ENCODE data around the gene TALDO1. TPM values are rescaled to one million over a fixed set of nuclear protein-coding genes. Genes with fewer than 3 reads are reported as not detected.

TALDO1 gene
- polyA plus RNA-seq, 1 donor from 2014 or later: 156 TPM

DNA sequence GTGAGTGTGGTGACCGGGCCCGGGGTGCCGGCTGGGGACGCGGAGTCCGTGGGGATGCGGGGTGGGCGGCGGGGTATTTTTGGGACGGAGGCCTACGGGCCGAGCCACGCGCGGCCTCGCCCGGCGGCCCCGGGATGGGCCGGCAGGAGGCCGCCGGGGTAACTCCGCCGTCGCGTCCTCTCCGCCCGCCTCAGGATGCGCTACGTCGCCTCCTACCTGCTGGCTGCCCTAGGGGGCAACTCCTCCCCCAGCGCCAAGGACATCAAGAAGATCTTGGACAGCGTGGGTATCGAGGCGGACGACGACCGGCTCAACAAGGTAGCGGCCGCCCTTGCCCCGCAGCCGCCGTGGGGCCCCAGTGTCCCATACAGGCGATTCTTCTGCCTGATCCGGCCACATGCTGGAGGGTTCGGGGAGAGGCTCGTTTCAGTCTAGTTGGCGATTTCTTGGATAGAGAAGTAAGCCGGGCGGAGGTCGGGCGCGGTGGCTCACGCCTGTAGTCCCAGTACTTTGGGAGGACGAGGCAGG is 62.8 kb downstream of the TALDO1 start:
- TF ChIP-seq, protein P1, sequence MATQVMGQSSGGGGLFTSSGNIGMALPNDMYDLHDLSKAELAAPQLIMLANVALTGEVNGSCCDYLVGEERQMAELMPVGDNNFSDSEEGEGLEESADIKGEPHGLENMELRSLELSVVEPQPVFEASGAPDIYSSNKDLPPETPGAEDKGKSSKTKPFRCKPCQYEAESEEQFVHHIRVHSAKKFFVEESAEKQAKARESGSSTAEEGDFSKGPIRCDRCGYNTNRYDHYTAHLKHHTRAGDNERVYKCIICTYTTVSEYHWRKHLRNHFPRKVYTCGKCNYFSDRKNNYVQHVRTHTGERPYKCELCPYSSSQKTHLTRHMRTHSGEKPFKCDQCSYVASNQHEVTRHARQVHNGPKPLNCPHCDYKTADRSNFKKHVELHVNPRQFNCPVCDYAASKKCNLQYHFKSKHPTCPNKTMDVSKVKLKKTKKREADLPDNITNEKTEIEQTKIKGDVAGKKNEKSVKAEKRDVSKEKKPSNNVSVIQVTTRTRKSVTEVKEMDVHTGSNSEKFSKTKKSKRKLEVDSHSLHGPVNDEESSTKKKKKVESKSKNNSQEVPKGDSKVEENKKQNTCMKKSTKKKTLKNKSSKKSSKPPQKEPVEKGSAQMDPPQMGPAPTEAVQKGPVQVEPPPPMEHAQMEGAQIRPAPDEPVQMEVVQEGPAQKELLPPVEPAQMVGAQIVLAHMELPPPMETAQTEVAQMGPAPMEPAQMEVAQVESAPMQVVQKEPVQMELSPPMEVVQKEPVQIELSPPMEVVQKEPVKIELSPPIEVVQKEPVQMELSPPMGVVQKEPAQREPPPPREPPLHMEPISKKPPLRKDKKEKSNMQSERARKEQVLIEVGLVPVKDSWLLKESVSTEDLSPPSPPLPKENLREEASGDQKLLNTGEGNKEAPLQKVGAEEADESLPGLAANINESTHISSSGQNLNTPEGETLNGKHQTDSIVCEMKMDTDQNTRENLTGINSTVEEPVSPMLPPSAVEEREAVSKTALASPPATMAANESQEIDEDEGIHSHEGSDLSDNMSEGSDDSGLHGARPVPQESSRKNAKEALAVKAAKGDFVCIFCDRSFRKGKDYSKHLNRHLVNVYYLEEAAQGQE (IDR thresholded peaks at IDR 0.05; ENCODE audit: borderline replicate concordance): no peak
- peak; percentile 20 for TF ChIP-seq RAD21 (conservative IDR thresholded peaks at IDR 0.05)
- Histone ChIP-seq H3K4me2 (ENCODE audit: low read length) (peak overlapping the region; percentile 76), H3K79me2 (replicated peaks; ENCODE audit: insufficient read depth, low read length) (peaks cover 20% of the 10 kb centered on the region), H3K4me3 (ENCODE audit: low read length) (peak overlapping the region; percentile 90), H3F3A (ENCODE audit: insufficient read depth, low read length, poor library complexity, severe bottlenecking) (no peaks in the 10 kb centered on the region), H3K9me3 (ENCODE audit: low read length) (no peaks in the 10 kb centered on the region), H4K20me1 (ENCODE audit: insufficient read depth) (no peaks in the 10 kb centered on the region), H2AFZ (ENCODE audit: low read depth, low read length) (no peak overlapping the region), H3K36me3 (ENCODE audit: insufficient read depth, low read length) (no peaks in the 10 kb centered on the region), H3K27me3 (ENCODE audit: insufficient read depth, low read depth, low read length) (no peaks in the 10 kb centered on the region), H3K27ac (ENCODE audit: low read length) (peak overlapping the region; percentile 95), H3K9me2 (ENCODE audit: insufficient read depth, low read length) (no peaks in the 10 kb centered on the region), H3K9ac (ENCODE audit: low read length) (peak overlapping the region; percentile 92)

DNA sequence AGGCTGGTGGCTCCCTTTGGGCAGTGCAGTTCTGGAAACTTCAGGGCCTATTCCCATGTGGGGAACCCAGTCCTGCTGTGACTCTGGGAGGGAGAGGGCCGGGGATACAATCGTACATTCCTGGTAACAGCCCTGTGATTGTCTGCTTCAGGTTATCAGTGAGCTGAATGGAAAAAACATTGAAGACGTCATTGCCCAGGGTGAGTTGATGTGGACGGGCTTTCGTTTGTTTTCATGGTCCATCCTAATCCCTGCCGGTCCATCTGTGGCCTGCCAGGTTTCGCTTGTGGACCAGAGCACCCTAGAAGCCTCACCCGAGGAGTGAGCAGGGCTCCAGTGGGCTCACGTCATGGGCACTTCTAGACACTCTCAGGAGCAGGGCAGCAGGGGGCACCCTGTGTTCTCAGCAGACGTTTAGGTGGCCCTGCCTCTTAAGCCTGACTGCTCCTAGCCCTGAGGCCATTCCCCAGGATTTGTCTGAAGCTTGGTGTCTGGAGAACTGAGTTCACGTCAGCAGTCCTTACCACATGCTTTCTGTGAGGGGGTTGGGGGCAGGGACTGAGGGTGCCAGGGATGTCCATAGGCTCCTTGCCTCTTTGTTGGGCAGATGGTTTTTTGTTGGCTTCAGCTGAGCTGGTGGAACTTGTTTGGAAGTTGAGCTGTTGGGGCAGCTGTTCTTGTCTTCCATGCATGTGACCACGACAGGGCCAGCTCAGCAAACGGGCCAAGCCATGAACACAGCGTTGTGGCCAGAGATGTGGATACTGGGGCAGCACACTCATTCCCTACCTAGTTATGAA is 64.4 kb downstream of the TALDO1 start:
- Histone ChIP-seq H3K27ac (ENCODE audit: low read length) (no peak overlapping the region), H3F3A (ENCODE audit: insufficient read depth, low read length, poor library complexity, severe bottlenecking) (no peaks in the 10 kb centered on the region), H4K20me1 (ENCODE audit: insufficient read depth) (no peaks in the 10 kb centered on the region), H3K9ac (ENCODE audit: low read length) (no peak overlapping the region), H3K4me3 (ENCODE audit: low read length) (peak overlapping the region; percentile 90), H3K79me2 (replicated peaks; ENCODE audit: insufficient read depth, low read length) (peaks cover 20% of the 10 kb centered on the region), H3K9me3 (ENCODE audit: low read length) (no peaks in the 10 kb centered on the region), H3K27me3 (ENCODE audit: insufficient read depth, low read depth, low read length) (no peaks in the 10 kb centered on the region), H3K36me3 (ENCODE audit: insufficient read depth, low read length) (no peaks in the 10 kb centered on the region), H2AFZ (ENCODE audit: low read depth, low read length) (no peak overlapping the region), H3K9me2 (ENCODE audit: insufficient read depth, low read length) (no peaks in the 10 kb centered on the region), H3K4me2 (ENCODE audit: low read length) (no peak overlapping the region)
- TF ChIP-seq, protein P1 (IDR thresholded peaks at IDR 0.05; ENCODE audit: borderline replicate concordance): no peak
- TF ChIP-seq POLR2AphosphoS5 (IDR thresholded peaks at IDR 0.05) (no peak), SMC3 (conservative IDR thresholded peaks at IDR 0.05; ENCODE audit: poor library complexity) (no peak), EP300 (conservative IDR thresholded peaks at IDR 0.05; ENCODE audit: poor library complexity, severe bottlenecking) (no peak), RAD21 (conservative IDR thresholded peaks at IDR 0.05) (no peak), MXI1 (conservative IDR thresholded peaks at IDR 0.05; ENCODE audit: poor library complexity, severe bottlenecking) (no peak), CTCF (IDR thresholded peaks at IDR 0.05; ENCODE audit: poor library complexity, severe bottlenecking) (no peak), TAF1 (IDR thresholded peaks at IDR 0.05; ENCODE audit: low read depth) (no peak), EZH2 (IDR thresholded peaks at IDR 0.05; ENCODE audit: borderline replicate concordance, insufficient read depth, low read length, poor library complexity, severe bottlenecking) (no peak)

All from neural cell (in vitro differentiated cells).